ENCODE measurements around the gene PHLDA1. TPM values are rescaled to one million over a fixed set of nuclear protein-coding genes. Genes with fewer than 3 reads are reported as not detected.
"Not testable (repeated sequence)": the region's sequence is repeated elsewhere in the genome, so short reads cannot be mapped to it uniquely, and the experiment has no call there.

PHLDA1 gene
- total RNA-seq, 4 donors from 2014 or later = 4.2 to 8.4 (median 7.0) TPM

GRCh38 chr12:75995691-75996090 is 35.9 kb downstream of the PHLDA1 start:
- DNase-seq = no peak
- H3K9me3 ChIP-seq = no peaks in the 10 kb centered on the region
- no peaks in the 10 kb centered on the region for H3K27me3 ChIP-seq
- H3K36me3 ChIP-seq = no peaks in the 10 kb centered on the region
- in situ Hi-C loops (cut with MboI; ENCODE audit: low pct_ligation_motif_present in 1 of 4, low pct_unique_long_range_greater_than_20kb in 1 of 4, low sequenced_read_pairs in 3 of 4) (no loop called here), intact Hi-C loops (cut with DNase I; ENCODE audit: low total_unique reads) (no loop called here)
- TF ChIP-seq CTCF (IDR thresholded peaks at IDR 0.05) (no peak), POLR2AphosphoS5 (IDR thresholded peaks at IDR 0.05) (no peak), EP300 (IDR thresholded peaks at IDR 0.05; ENCODE audit: low read depth) (no peak), POLR2A (IDR thresholded peaks at IDR 0.05) (no peak)
- H3K4me1 ChIP-seq = no peaks in the 10 kb centered on the region
- H3K27ac ChIP-seq = no peak overlapping the region
- no peak overlapping the region for H3K4me3 ChIP-seq

GRCh38 chr12:75994069-75994740 is 37.4 kb downstream of the PHLDA1 start:
- TF ChIP-seq POLR2AphosphoS5 (IDR thresholded peaks at IDR 0.05) (no peak), CTCF (IDR thresholded peaks at IDR 0.05) (no peak), POLR2A (IDR thresholded peaks at IDR 0.05) (no peak), EP300 (IDR thresholded peaks at IDR 0.05; ENCODE audit: low read depth) (no peak)
- Histone ChIP-seq H3K4me1 (no peaks in the 10 kb centered on the region), H3K27me3 (no peaks in the 10 kb centered on the region), H3K27ac (no peak overlapping the region), H3K4me3 (no peak overlapping the region), H3K9me3 (no peaks in the 10 kb centered on the region), H3K36me3 (no peaks in the 10 kb centered on the region)
- in situ Hi-C loops (cut with MboI; ENCODE audit: low pct_ligation_motif_present in 1 of 4, low pct_unique_long_range_greater_than_20kb in 1 of 4, low sequenced_read_pairs in 3 of 4) = no loop called here
- WGBS, 2 donors (ENCODE audit: low coverage in 1 of 2) = 0 to 84% methylated on average over 1 to 4 of the region's 4 CpGs
- intact Hi-C loops (cut with DNase I; ENCODE audit: low total_unique reads) = no loop called here
- no peak for DNase-seq

DNA sequence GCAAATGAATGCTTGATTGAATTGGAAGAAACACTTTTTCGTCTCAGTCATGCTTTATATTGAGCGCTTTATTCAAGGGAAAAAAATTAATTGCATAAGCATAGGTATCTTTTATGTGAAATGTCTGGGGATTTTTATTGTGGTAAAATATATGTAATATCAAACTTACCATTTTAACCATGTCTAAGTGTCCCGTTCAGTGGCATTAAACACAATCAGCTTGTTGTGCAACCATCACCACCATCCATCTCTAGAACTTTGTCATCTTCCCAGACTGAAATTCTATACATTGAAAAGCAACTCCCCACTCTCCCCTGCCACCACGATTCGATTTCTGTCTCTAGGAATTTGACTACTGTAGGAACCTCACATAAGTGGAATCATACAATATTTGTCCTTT is 39.8 kb downstream of the PHLDA1 start:
- WGBS, 2 donors (ENCODE audit: low coverage in 1 of 2) = 61 to 86% methylated on average over 3 to 5 of the region's 5 CpGs
- Histone ChIP-seq H3K27ac (no peak overlapping the region), H3K9me3 (no peaks in the 10 kb centered on the region), H3K4me1 (no peaks in the 10 kb centered on the region), H3K36me3 (no peaks in the 10 kb centered on the region), H3K27me3 (no peaks in the 10 kb centered on the region), H3K4me3 (no peak overlapping the region)
- intact Hi-C loops (cut with DNase I; ENCODE audit: low total_unique reads) = no loop called here
- TF ChIP-seq EP300 (IDR thresholded peaks at IDR 0.05; ENCODE audit: low read depth) (no peak), POLR2A (IDR thresholded peaks at IDR 0.05) (no peak), CTCF (IDR thresholded peaks at IDR 0.05) (no peak), POLR2AphosphoS5 (IDR thresholded peaks at IDR 0.05) (no peak)
- DNase-seq = no peak
- in situ Hi-C loops (cut with MboI; ENCODE audit: low pct_ligation_motif_present in 1 of 4, low pct_unique_long_range_greater_than_20kb in 1 of 4, low sequenced_read_pairs in 3 of 4) = no loop called here

DNA sequence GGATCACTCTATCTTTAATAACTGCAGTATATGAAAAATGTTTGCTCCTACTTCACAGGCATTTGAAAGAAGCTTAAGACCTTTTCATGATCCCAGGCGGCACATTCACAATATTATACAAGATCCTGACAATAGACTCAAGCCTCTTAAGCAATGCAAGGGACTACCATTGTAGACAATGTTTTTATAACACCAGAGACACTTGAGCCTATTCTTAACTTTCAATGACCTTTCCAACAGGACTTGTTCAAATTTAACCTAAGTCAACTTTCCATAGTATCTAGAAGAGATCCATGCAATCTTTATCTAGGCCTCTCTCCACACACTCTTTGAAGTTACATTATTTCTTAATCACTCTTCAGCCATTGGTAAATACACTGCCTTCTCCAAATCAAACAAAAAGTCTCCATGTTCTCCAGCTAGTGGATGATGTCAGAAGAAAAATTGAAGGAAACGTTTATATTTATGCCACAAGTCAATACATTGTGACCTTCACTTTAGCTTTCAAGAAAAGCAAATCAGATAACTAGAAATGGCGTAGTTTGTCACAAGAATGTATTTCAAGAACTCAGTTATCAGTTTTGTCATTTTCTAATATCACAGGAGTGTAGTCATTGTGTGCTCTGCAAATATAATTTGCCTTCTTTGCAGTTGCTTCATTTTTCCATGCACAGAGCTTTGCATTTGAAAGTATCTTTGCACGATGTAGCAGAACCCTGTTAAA is 41.2 kb downstream of the PHLDA1 start:
- DNase-seq = no peak
- Histone ChIP-seq H3K4me3 (no peak overlapping the region), H3K4me1 (peaks cover 0 to 9% (median 0%) of the 10 kb centered on the region in 4 donors), H3K27ac (no peak overlapping the region), H3K36me3 (no peaks in the 10 kb centered on the region), H3K27me3 (no peaks in the 10 kb centered on the region), H3K9me3 (no peaks in the 10 kb centered on the region)
- TF ChIP-seq POLR2AphosphoS5 (IDR thresholded peaks at IDR 0.05) = no peak
- TF ChIP-seq POLR2A (IDR thresholded peaks at IDR 0.05) = no peak
- no peak for TF ChIP-seq CTCF (IDR thresholded peaks at IDR 0.05)
- no peak for TF ChIP-seq EP300 (IDR thresholded peaks at IDR 0.05; ENCODE audit: low read depth)
- WGBS, 2 donors (ENCODE audit: low coverage in 1 of 2) = 64 to 73% methylated on average over 4 of the region's 4 CpGs
- intact Hi-C loops (cut with DNase I; ENCODE audit: low total_unique reads) = no loop called here
- in situ Hi-C loops (cut with MboI; ENCODE audit: low pct_ligation_motif_present in 1 of 4, low pct_unique_long_range_greater_than_20kb in 1 of 4, low sequenced_read_pairs in 3 of 4) = no loop called here

DNA sequence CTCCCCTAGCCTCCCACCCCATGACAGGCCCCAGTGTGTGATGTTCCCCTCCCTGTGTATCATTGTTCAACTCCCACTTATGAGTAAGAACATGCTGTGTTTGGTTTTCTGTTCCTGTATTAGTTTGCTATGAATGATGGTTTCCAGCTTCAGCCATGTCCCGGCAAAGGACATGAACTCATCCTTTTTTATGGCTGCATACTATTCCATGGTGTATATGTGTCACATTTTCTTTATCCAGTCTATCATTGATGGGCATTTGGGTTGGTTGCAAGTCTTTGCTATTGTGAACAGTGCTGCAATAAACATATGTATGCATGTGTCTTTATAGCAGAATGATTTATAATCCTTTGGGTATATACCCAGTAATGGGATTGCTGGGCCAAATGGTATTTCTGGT is 43.9 kb downstream of the PHLDA1 start:
- WGBS, 2 donors (ENCODE audit: low coverage in 1 of 2) = 88 to 90% methylated on average over 1 of the region's 1 CpG
- H3K27ac ChIP-seq; H3K4me3 ChIP-seq; H3K27me3 ChIP-seq; H3K9me3 ChIP-seq; intact Hi-C loops (cut with DNase I; ENCODE audit: low total_unique reads); DNase-seq; in situ Hi-C loops (cut with MboI; ENCODE audit: low pct_ligation_motif_present in 1 of 4, low pct_unique_long_range_greater_than_20kb in 1 of 4, low sequenced_read_pairs in 3 of 4); H3K36me3 ChIP-seq: not testable (repeated sequence)
- peaks cover 0 to 17% (median 0%) of the 10 kb centered on the region in 4 donors for H3K4me1 ChIP-seq

All from transverse colon (tissue), 4 donors.